Gastroesophageal sphincter (tissue), 3 donors: Measurements from ENCODE around the gene MRPS25.

Experiments
- CTCF ChIP-seq, 4 experiments: fragments of 200-600 bp in 2 of 4; fragments of 450-650 bp in 2 of 4; sonication (generic) in 1 of 4; IDR thresholded peaks; one replicate each; pipeline ENCODE4 v1.5.1; 2017 to 2019; ENCODE audit warnings: antibody characterized with exemption in 4 of 4, mild to moderate bottlenecking in 2 of 4, moderate library complexity in 2 of 4
- EP300 ChIP-seq: sonication (generic); formaldehyde crosslinking; IDR thresholded peaks from one replicate; pipeline ENCODE4 v1.6.1; 2017; ENCODE audit warnings: antibody characterized with exemption, mild to moderate bottlenecking
- POLR2A ChIP-seq, 2 donors: fragments of 450-650 bp; IDR thresholded peaks; one replicate each; pipeline ENCODE4 v1.6.1; 2017; ENCODE audit warnings: antibody characterized with exemption in 2 of 2, mild to moderate bottlenecking in 2 of 2, moderate library complexity in 1 of 2

DNA sequence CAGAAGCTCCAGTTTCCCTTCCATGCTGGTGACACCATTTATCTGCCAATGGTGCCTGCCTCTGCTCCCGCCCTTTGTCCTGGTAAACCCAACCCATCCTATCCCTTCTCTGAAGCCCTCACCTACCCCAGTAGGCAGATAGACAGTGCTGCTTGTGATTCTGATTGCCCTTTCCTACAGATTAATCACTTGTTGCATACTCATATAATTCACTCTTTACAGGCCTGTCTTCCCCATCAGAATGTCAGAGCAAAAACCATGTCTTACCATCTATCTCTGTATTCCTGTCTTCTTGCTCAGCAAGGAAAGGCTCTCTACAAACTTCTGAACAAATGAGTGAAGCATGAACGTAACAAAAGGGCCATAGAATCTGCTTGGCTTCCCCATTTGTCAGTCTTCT is 47.9 kb downstream of the MRPS25 start:
- TF ChIP-seq CTCF (IDR thresholded peaks at IDR 0.05) (no peak), POLR2A (IDR thresholded peaks at IDR 0.05) (no peak), EP300 (no peak)
